Measurements from ENCODE around the gene FAM83G. TPM values are rescaled to one million over a fixed set of nuclear protein-coding genes. Genes with fewer than 3 reads are reported as not detected.

Gene FAM83G
- total RNA-seq, 2 experiments from 2014 or later = 2.9 to 3.0 TPM

- ChIA-PET POLR2A (no interaction called here), CTCF (no interaction called here)
- H3K36me3 ChIP-seq (ENCODE audit: insufficient read depth, low read length) = peaks cover 37% of the 10 kb centered on the region
- no peak for DNase-seq
- H3K4me1 ChIP-seq (ENCODE audit: insufficient read depth, low read length) = peaks cover 33% of the 10 kb centered on the region
- intact Hi-C loops (cut with DNase I, micrococcal nuclease) = loop anchor here in 1 of 2 experiments (2.0 kb wide), 1 partner anchor 19 kb away; no protein-coding TSS in a partner anchor
- Mint-ChIP-seq H3K27me3 (no peaks in the 10 kb centered on the region), H3K9me3 (no peaks in the 10 kb centered on the region), H3K27ac (peak overlapping the region; percentile 57), H3K4me3 (no peak overlapping the region), H3K36me3 (ENCODE audit: low read depth) (peaks cover 46% of the 10 kb centered on the region), H3K4me1 (ENCODE audit: low read depth) (peaks cover 38% of the 10 kb centered on the region)
- H3K4me3 ChIP-seq (ENCODE audit: low read length) = no peak overlapping the region
- H3K27me3 ChIP-seq (ENCODE audit: control insufficient read depth in 1 of 2, insufficient read depth in 2 of 2, low read length in 2 of 2) = no peaks in the 10 kb centered on the region
- H3K9me3 ChIP-seq (ENCODE audit: control insufficient read depth in 1 of 2, insufficient read depth in 1 of 2, low read length in 2 of 2) = no peaks in the 10 kb centered on the region
- H3K27ac ChIP-seq (ENCODE audit: low read depth in 1 of 2, low read length in 2 of 2) = no peak overlapping the region
- no peak for TF ChIP-seq CTCF (IDR thresholded peaks at IDR 0.05)
- ATAC-seq (ENCODE audit: poor library complexity) = no peak
These were observed 15.5 kb upstream of the FAM83G start for GRCh38 chr17:19020016-19020415.

DNA sequence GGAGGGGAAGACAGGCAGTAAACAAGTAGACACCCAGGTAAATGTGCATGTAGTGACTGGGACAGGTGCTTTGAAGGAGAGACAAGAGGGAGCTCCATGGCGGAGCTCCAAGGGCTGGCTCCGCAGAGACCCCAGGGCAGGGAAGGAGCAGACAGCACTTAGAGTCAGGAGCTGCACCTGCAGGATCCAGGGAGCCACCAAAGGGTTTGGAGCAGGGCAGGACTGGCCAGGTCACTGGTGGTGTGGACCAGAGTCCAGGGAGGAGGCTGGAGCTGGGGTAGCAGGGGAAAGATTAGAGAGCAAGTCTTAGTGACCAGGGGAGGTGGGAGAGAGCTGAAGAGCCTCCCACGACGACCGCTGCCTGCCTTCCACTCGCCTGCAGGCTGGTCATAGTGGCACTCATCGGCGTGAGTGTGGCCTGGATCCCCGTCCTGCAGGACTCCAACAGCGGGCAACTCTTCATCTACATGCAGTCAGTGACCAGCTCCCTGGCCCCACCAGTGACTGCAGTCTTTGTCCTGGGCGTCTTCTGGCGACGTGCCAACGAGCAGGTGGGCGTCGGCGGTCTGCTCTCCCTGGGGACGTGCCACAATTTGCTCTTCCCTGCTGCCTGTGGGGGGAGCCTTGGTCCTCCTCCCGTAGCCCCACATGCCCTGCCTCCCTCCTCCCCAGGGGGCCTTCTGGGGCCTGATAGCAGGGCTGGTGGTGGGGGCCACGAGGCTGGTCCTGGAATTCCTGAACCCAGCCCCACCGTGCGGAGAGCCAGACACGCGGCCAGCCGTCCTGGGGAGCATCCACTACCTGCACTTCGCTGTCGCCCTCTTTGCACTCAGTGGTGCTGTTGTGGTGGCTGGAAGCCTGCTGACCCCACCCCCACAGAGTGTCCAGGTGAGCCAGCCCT lies 14.7 kb upstream of the FAM83G start:
- H3K4me1 ChIP-seq (ENCODE audit: insufficient read depth, low read length) = peaks cover 25% of the 10 kb centered on the region
- intact Hi-C loops (cut with DNase I, micrococcal nuclease) = loop anchor here in 1 of 2 experiments (10.0 kb wide), 1 partner anchor 194 kb away; no protein-coding TSS in a partner anchor
- peaks cover 32% of the 10 kb centered on the region for H3K36me3 ChIP-seq (ENCODE audit: insufficient read depth, low read length)
- no peak overlapping the region for H3K27ac ChIP-seq (ENCODE audit: low read depth in 1 of 2, low read length in 2 of 2)
- peaks cover 39% of the 10 kb centered on the region for H3K36me3 Mint-ChIP-seq (ENCODE audit: low read depth)
- no peak overlapping the region for H3K4me3 Mint-ChIP-seq
- ChIA-PET CTCF (interaction anchor here (1.1 kb wide), 1 partner anchor 58 kb away, joined by 3 read pairs; no protein-coding TSS in a partner anchor), POLR2A (interaction anchor here (1.5 kb wide), 1 partner anchor 64 kb away, joined by 4 read pairs; no protein-coding TSS in a partner anchor)
- no peaks in the 10 kb centered on the region for H3K27me3 ChIP-seq (ENCODE audit: control insufficient read depth in 1 of 2, insufficient read depth in 2 of 2, low read length in 2 of 2)
- TF ChIP-seq CTCF (IDR thresholded peaks at IDR 0.05) = no peak
- H3K4me3 ChIP-seq (ENCODE audit: low read length) = no peak overlapping the region
- H3K27me3 Mint-ChIP-seq = no peaks in the 10 kb centered on the region
- H3K9me3 ChIP-seq (ENCODE audit: control insufficient read depth in 1 of 2, insufficient read depth in 1 of 2, low read length in 2 of 2) = no peaks in the 10 kb centered on the region
- DNase-seq (peak in 2 of 14 experiments; percentile 26 to 32), ATAC-seq (ENCODE audit: poor library complexity) (no peak)
- peaks cover 31% of the 10 kb centered on the region for H3K4me1 Mint-ChIP-seq (ENCODE audit: low read depth)
- peak overlapping the region; percentile 57 for H3K27ac Mint-ChIP-seq
- H3K9me3 Mint-ChIP-seq = no peaks in the 10 kb centered on the region

GRCh38 chr17:19018600-19018950 lies 14.0 kb upstream of the FAM83G start:
- no peak for DNase-seq
- Histone ChIP-seq H3K9me3 (ENCODE audit: control insufficient read depth in 1 of 2, insufficient read depth in 1 of 2, low read length in 2 of 2) (no peaks in the 10 kb centered on the region), H3K27me3 (ENCODE audit: control insufficient read depth in 1 of 2, insufficient read depth in 2 of 2, low read length in 2 of 2) (no peaks in the 10 kb centered on the region), H3K4me3 (ENCODE audit: low read length) (no peak overlapping the region), H3K27ac (ENCODE audit: low read depth in 1 of 2, low read length in 2 of 2) (no peak overlapping the region), H3K36me3 (ENCODE audit: insufficient read depth, low read length) (peaks cover 28% of the 10 kb centered on the region), H3K4me1 (ENCODE audit: insufficient read depth, low read length) (peaks cover 18% of the 10 kb centered on the region)
- ATAC-seq (ENCODE audit: poor library complexity) = no peak
- TF ChIP-seq CTCF (IDR thresholded peaks at IDR 0.05) = no peak
- intact Hi-C loops (cut with DNase I, micrococcal nuclease) = loop anchor here in 1 of 2 experiments (10.0 kb wide), 1 partner anchor 194 kb away; no protein-coding TSS in a partner anchor
- Mint-ChIP-seq H3K27ac (peak overlapping the region; percentile 48), H3K4me3 (no peak overlapping the region), H3K36me3 (ENCODE audit: low read depth) (peaks cover 32% of the 10 kb centered on the region), H3K27me3 (no peaks in the 10 kb centered on the region), H3K9me3 (no peaks in the 10 kb centered on the region), H3K4me1 (ENCODE audit: low read depth) (peaks cover 24% of the 10 kb centered on the region)
- ChIA-PET POLR2A (interaction anchor here (1.5 kb wide), 1 partner anchor 64 kb away, joined by 4 read pairs; no protein-coding TSS in a partner anchor), CTCF (interaction anchor here (0.6 to 1.1 kb wide), 2 partner anchors 57 to 126 kb away, joined by 3 read pairs; no protein-coding TSS in a partner anchor)
